COR-L47 (cell line): Measurements from ENCODE around the gene SPON1.
"Not testable (repeated sequence)": the region's sequence is repeated elsewhere in the genome, so short reads cannot be mapped to it uniquely, and the experiment has no call there.

ENCODE experiments used
- DNase-seq: peaks from one replicate; lab custom pipeline; 2025; lab: John Stamatoyannopoulos, UW

Gene SPON1

DNA sequence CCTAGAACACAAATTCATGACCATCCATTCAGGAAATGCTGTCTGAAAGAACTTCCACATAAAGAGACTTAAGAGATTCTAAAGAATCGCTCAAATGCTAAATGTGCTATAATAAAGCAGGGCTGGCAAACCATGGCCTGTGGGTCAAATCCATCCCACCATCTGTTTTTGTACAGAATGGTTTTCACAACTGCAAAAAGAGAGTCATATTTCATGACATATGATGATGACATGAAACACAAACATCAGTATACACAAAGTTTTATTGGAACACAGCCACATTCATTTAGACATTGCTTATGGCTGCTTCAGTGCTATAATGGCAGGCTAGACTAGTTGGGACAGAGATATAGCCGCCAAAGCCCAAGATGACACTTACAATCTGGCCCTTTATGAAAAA, 311.4 kb downstream of the SPON1 start:
- no peak for DNase-seq

GRCh38 chr11:14275076-14275475, 312.6 kb downstream of the SPON1 start:
- DNase-seq: no peak

DNA sequence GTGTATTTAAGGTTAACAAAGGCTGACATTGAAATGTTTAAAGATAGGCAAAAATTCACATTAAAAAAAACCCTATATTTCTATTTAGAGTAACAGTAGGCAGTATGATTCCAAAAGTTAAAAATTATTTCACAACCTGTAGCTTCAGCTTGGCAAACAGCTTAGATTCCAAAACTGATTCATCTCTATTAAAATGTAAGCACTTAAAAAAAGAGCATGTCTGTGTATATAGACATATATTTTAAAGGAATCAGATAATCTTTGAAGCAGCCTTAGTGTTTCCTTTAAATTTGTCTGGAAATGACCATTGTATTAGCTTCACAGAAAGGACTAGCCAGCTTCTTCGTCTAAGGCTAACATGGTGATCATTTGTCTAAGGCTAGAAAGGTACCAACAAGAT, 316.3 kb downstream of the SPON1 start:
- not testable (repeated sequence) for DNase-seq

GRCh38 chr11:14288189-14288935, 325.8 kb downstream of the SPON1 start:
- DNase-seq: no peak

- no peak for DNase-seq
These were observed 327.9 kb downstream of the SPON1 start for GRCh38 chr11:14290422-14290821.

- DNase-seq: no peak
These were observed 337.4 kb downstream of the SPON1 start for GRCh38 chr11:14299921-14300320.

- peak; percentile 40 for DNase-seq
These were observed 338.3 kb downstream of the SPON1 start for GRCh38 chr11:14300661-14301304.

- DNase-seq: no peak
These were observed 342.1 kb downstream of the SPON1 start for GRCh38 chr11:14304601-14305000.

GRCh38 chr11:14305649-14306048, 343.1 kb downstream of the SPON1 start:
- no peak for DNase-seq

GRCh38 chr11:14306481-14306880, 344.0 kb downstream of the SPON1 start:
- no peak for DNase-seq

GRCh38 chr11:14308114-14308896, 345.8 kb downstream of the SPON1 start:
- DNase-seq: no peak

GRCh38 chr11:14308897-14309387, 346.4 kb downstream of the SPON1 start:
- DNase-seq: no peak

DNA sequence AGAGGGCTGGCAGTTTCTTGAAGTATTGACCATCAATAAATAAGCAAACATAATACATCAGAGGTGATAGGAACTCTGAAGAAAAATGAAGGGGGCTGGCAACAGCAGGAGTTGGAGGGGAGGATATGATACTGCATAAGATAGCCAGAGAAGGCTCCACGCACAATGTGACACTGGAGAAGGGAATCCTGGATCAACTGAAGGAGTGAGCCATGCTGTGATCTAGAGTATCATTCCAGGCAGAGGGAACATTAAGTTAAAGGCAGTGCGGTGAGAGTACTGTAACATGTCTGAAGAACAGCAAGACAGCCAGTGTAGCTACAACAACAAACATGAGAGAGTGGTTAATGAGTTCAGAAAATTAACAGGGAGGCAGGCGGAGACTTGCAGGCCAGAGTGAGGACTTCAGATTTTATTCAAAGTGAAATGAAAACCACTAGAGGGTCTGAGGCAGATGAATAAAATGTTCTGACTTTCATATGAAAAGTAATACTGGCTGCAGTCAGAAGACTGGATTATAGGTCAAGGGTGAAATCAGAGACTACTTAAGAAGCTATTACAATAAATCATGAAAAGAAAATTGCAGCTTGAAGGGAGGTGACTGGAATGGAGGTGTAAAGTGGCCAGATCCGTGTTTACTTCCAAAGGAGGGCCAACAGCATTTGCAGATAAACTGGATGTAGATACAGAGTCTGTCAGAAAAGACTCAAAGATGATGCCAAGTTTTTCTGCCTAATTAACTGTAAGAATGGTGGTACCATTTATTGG, 347.1 kb downstream of the SPON1 start:
- DNase-seq: no peak

DNA sequence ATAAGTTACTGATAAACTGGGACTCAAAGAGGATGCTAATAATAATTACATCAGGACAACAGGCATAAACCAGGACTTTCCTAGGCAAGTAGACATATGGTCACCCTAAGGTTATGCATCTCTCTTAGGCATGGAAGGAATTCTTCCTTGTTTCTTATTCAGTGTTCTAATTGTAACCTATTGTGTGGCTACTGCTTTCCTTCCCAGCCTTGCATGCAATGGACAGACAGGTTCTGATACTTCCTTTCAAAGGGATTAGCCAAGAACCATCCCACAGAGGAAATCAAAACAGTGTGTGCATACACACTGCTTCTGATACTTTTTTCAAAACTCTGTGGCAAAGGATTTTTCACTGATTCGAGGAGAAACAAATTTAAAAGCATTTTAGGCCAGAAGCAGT, 348.2 kb downstream of the SPON1 start:
- DNase-seq: no peak

DNA sequence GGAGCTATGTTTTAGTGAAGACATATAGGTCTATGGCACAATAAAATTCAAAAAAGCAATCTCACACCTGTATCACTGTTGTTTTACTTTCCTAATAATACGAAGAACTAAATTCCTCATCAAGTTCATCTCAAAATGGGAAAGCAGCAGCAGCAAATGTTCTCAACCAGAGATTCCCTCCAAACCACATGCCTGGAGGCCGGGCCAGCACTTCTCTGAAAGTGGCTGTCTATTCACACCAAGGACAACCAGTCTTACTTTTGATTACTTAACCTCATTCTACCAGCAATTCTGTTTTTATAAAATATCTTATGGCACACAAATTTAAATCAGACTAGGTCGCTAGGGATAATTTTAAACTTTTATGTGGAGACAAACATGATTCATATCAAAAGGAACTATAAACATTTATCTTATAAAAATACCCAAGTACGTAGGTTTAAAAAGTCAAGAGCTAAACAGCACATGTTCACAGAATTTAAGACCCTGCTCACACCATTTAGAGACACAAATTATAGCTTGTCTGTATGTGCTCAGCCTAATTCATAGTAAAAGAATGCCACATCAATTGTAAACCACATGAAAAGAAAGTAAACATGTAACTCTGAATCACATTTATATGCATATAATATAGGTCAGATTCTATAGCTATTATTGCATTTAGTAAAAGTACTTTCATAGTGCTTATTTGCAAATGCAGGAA, 350.4 kb downstream of the SPON1 start:
- DNase-seq: no peak

DNA sequence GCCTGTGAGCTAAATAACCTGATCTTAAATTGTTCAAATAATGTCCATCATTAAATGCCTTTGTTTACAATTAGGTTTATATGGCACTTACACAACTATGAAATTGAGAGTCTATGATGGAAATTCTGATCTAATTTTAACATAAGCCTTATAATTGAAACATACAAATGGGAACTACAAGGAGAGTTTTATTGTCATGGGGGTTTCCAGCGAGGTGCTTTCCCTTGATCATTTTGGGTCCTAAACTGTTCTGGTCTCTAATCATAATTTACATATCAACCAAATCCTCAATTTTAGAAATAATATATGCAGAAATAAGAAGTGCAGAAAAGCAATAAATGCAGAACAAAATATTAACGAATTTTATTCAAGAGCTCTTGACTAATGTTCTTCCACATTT, 351.6 kb downstream of the SPON1 start:
- DNase-seq: no peak

DNA sequence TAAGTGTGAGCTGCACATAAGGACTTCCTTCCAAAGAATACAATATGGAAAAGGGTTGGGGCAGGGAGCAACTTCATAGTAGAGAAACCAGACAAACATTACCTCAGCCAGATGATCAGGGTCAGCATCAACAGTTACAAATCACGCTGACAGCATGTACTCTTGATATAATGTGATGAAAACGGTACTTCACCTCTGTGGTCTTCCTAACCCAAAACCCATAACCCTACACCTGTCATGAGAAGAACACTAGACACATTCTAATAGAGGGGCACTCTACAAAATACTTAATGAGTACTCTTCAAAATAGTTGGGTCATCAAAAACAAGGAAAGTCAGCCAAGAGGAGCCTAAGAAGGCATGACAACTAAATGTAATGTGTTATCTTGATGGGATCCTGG, 352.6 kb downstream of the SPON1 start:
- no peak for DNase-seq
